GM23338 (cell line): ENCODE measurements around the gene PPP1R2B. TPM values are rescaled to one million over a fixed set of nuclear protein-coding genes. Genes with fewer than 3 reads are reported as not detected.

Experiments
- ATAC-seq: fragments of 200-7000 bp; cut with Tn5 transposase; 3 replicates; pipeline ENCODE4 v1.9.1; 2020
- DNase-seq: peaks from one replicate; pipeline ENCODE4 v3.0.0-alpha.2; 2015; ENCODE audit warnings: low spot score
- H2AFZ ChIP-seq: fragments of 200-600 bp; sonication (generic); 2 replicates; pipeline ENCODE4 v1.8.0; 2016; ENCODE audit warnings: antibody characterized with exemption, mild to moderate bottlenecking, moderate library complexity
- H3F3A ChIP-seq: fragments of 200-600 bp; sonication (generic); replicated peaks from 2 replicates; pipeline ENCODE4 v1.8.0; 2017; ENCODE audit warnings: antibody characterized with exemption, mixed run types, low read depth
- H3K27ac ChIP-seq: fragments of 200-600 bp; sonication (generic); 2 replicates; pipeline ENCODE4 v1.6.1; 2016; ENCODE audit warnings: low read depth
- H3K27me3 ChIP-seq: fragments of 200-600 bp; sonication (generic); 2 replicates; pipeline ENCODE4 v1.8.0; 2016; ENCODE audit warnings: mild to moderate bottlenecking, mixed run types, moderate library complexity; ENCODE audit not compliant: insufficient read depth
- H3K36me3 ChIP-seq: fragments of 200-600 bp; sonication (generic); 2 replicates; pipeline ENCODE4 v1.8.0; 2016; ENCODE audit warnings: mild to moderate bottlenecking; ENCODE audit not compliant: insufficient read depth
- H3K4me1 ChIP-seq: fragments of 200-600 bp; sonication (generic); 2 replicates; pipeline ENCODE4 v1.8.0; 2016; ENCODE audit warnings: mild to moderate bottlenecking, moderate library complexity; ENCODE audit not compliant: insufficient read depth
- H3K4me2 ChIP-seq: fragments of 200-600 bp; sonication (generic); 2 replicates; pipeline ENCODE4 v1.7.1; 2017; ENCODE audit warnings: mixed run types
- H3K4me3 ChIP-seq: fragments of 200-600 bp; sonication (generic); 2 replicates; pipeline ENCODE4 v1.6.1; 2016; ENCODE audit warnings: mixed run types
- H3K79me2 ChIP-seq: fragments of 200-600 bp; sonication (generic); replicated peaks from 2 replicates; pipeline ENCODE4 v1.8.0; 2017; ENCODE audit warnings: mild to moderate bottlenecking; ENCODE audit not compliant: insufficient read depth
- H3K9me2 ChIP-seq: fragments of 200-600 bp; sonication (generic); 2 replicates; pipeline ENCODE4 v1.8.0; 2017; ENCODE audit not compliant: insufficient read depth
- H4K20me1 ChIP-seq: fragments of 200-600 bp; sonication (generic); replicated peaks from 2 replicates; pipeline ENCODE4 v1.8.0; 2017; ENCODE audit warnings: mild to moderate bottlenecking; ENCODE audit not compliant: insufficient read depth
- H3K27ac Mint-ChIP-seq: 2 replicates; pipeline ENCODE4 v1.8.0; 2020; ENCODE audit warnings: inconsistent platforms, mild to moderate bottlenecking, moderate library complexity, mixed read lengths
- H3K27me3 Mint-ChIP-seq: 3 replicates; pipeline ENCODE4 v1.8.0; 2022; ENCODE audit warnings: low read depth, mild to moderate bottlenecking, moderate library complexity, mixed read lengths, inconsistent platforms; ENCODE audit not compliant: insufficient read depth, poor library complexity
- H3K36me3 Mint-ChIP-seq: 3 replicates; pipeline ENCODE4 v1.8.0; 2021; ENCODE audit warnings: low read depth, mild to moderate bottlenecking, inconsistent platforms, moderate library complexity, mixed read lengths
- H3K4me1 Mint-ChIP-seq: 3 replicates; pipeline ENCODE4 v1.8.0; 2020; ENCODE audit warnings: mild to moderate bottlenecking, inconsistent platforms, mixed read lengths
- H3K4me3 Mint-ChIP-seq: 3 replicates; pipeline ENCODE4 v1.8.0; 2021; ENCODE audit warnings: moderate library complexity, mild to moderate bottlenecking, inconsistent platforms, mixed read lengths
- H3K9me3 Mint-ChIP-seq: 3 replicates; pipeline ENCODE4 v1.8.0; 2020; ENCODE audit warnings: moderate library complexity, mild to moderate bottlenecking, inconsistent platforms, mixed read lengths
- CREB1 ChIP-seq: fragments of 250-450 bp; sonication (Bioruptor Pico); IDR thresholded peaks from 2 replicates; pipeline ENCODE4 v1.5.0; 2020; ENCODE audit warnings: low read depth, mild to moderate bottlenecking, moderate library complexity
- ETS1 ChIP-seq: IDR thresholded peaks from 2 replicates; pipeline ENCODE4 v1.6.1; 2016; ENCODE audit warnings: antibody characterized with exemption
- EZH2 ChIP-seq: fragments of 200-600 bp; sonication (generic); IDR thresholded peaks from one replicate; pipeline ENCODE4 v1.8.0; 2017; ENCODE audit warnings: antibody characterized with exemption, mild to moderate bottlenecking, low read depth; ENCODE audit not compliant: unreplicated experiment
- EZH2phosphoT487 ChIP-seq: fragments of 200-600 bp; sonication (generic); IDR thresholded peaks from one replicate; pipeline ENCODE4 v1.8.1; 2018; ENCODE audit warnings: antibody characterized with exemption; ENCODE audit not compliant: unreplicated experiment
- JUNB ChIP-seq: IDR thresholded peaks from one replicate; pipeline ENCODE4 v1.6.1; 2016; ENCODE audit warnings: antibody characterized with exemption; ENCODE audit not compliant: unreplicated experiment
- NANOG ChIP-seq: IDR thresholded peaks from 2 replicates; pipeline ENCODE4 v1.6.1; 2016; ENCODE audit warnings: antibody characterized with exemption, borderline replicate concordance
- POLR2AphosphoS5 ChIP-seq: IDR thresholded peaks from 2 replicates; pipeline ENCODE4 v1.6.1; 2016; ENCODE audit warnings: antibody characterized with exemption, low read depth
- STAT1 ChIP-seq: IDR thresholded peaks from one replicate; pipeline ENCODE4 v1.6.1; 2016; ENCODE audit warnings: antibody characterized with exemption; ENCODE audit not compliant: unreplicated experiment
- ZNF114 ChIP-seq: fragments of 250-450 bp; sonication (Bioruptor Pico); IDR thresholded peaks from 2 replicates; pipeline ENCODE4 v1.5.0; 2020; ENCODE audit warnings: mild to moderate bottlenecking, moderate library complexity
- ZNF331 ChIP-seq: fragments of 250-450 bp; sonication (Bioruptor Pico); IDR thresholded peaks from 2 replicates; pipeline ENCODE4 v1.5.0; 2020; ENCODE audit warnings: low read depth, mild to moderate bottlenecking, moderate library complexity
- ZNF462 ChIP-seq: fragments of 250-450 bp; sonication (Bioruptor Pico); IDR thresholded peaks from 2 replicates; pipeline ENCODE4 v1.5.0; 2020; ENCODE audit warnings: mild to moderate bottlenecking, moderate library complexity
- polyA plus RNA-seq: library from polyadenylated mRNA; unstranded; fragments of >200 nt; fragmentation: Nextera tagmentation; extraction: Ambion mirVana; gene quantifications from 2 replicates; pipeline ENCODE4 v1.2.1, GENCODE V29; 2016
- total RNA-seq: library from RNA; depleted of rRNA; stranded (reverse); fragments of >200 nt; shearing (Covaris generic); gene quantifications from 2 replicates; pipeline ENCODE4 v1.2.3, GENCODE V29; 2014
- TF ChIP-seq, protein P1 (sequence below): IDR thresholded peaks from one replicate; pipeline ENCODE4 v1.6.1; 2018; ENCODE audit warnings: antibody characterized with exemption; ENCODE audit not compliant: unreplicated experiment
- TF ChIP-seq, protein P2 (sequence below), 2 experiments: fragments of 200-600 bp in 1 of 2; sonication (generic) in 1 of 2; conservative IDR thresholded peaks; 2 replicates each; pipeline versions ENCODE4 v1.5.1 to v1.6.1; 2016 to 2017; ENCODE audit warnings: antibody characterized with exemption in 2 of 2, low read depth in 2 of 2, mild to moderate bottlenecking in 2 of 2, moderate library complexity in 1 of 2

The PPP1R2B gene
- total and polyA plus RNA-seq, 2 experiments from 2014 or later, result 0.11 to 0.21 TPM

DNA sequence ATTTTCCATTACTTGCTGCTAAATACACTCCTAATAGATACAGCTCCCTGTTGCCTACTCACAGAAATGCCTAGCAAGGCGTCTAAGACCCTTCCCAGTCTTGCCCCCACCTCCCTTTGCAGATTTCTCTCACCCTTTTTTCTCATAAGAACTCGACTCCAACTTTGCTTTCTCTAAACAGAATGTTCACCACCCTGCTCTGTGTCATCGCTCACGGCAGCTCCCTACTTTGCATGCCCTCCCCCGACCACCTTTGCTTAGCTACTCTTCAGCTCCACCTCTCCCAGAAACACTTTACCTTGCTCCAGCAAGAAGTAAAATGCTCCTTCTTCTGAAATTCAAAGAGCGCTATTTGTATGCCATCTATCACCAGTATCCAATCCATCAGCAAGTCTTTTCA, 15.2 kb upstream of the PPP1R2B start:
- Histone ChIP-seq H2AFZ (peak overlapping the region; percentile 93; the same call in 1 of the 2 replicates), H3K4me2 (no peak overlapping the region), H3K4me3 (no peak overlapping the region), H3K36me3 (no peaks in the 10 kb centered on the region), H3F3A (no peaks in the 10 kb centered on the region), H3K27me3 (no peaks in the 10 kb centered on the region), H3K9me2 (no peaks in the 10 kb centered on the region), H4K20me1 (no peaks in the 10 kb centered on the region), H3K4me1 (no peaks in the 10 kb centered on the region), H3K27ac (no peak overlapping the region), H3K79me2 (no peaks in the 10 kb centered on the region)
- TF ChIP-seq JUNB (no peak), ZNF114 (CRISPR knock-in tag) (no peak), ZNF331 (no peak), NANOG (no peak), STAT1 (no peak), EZH2 (no peak), EZH2phosphoT487 (no peak), POLR2AphosphoS5 (no peak), ETS1 (no peak), ZNF462 (no peak), CREB1 (CRISPR knock-in tag) (no peak)
- TF ChIP-seq, protein P1, sequence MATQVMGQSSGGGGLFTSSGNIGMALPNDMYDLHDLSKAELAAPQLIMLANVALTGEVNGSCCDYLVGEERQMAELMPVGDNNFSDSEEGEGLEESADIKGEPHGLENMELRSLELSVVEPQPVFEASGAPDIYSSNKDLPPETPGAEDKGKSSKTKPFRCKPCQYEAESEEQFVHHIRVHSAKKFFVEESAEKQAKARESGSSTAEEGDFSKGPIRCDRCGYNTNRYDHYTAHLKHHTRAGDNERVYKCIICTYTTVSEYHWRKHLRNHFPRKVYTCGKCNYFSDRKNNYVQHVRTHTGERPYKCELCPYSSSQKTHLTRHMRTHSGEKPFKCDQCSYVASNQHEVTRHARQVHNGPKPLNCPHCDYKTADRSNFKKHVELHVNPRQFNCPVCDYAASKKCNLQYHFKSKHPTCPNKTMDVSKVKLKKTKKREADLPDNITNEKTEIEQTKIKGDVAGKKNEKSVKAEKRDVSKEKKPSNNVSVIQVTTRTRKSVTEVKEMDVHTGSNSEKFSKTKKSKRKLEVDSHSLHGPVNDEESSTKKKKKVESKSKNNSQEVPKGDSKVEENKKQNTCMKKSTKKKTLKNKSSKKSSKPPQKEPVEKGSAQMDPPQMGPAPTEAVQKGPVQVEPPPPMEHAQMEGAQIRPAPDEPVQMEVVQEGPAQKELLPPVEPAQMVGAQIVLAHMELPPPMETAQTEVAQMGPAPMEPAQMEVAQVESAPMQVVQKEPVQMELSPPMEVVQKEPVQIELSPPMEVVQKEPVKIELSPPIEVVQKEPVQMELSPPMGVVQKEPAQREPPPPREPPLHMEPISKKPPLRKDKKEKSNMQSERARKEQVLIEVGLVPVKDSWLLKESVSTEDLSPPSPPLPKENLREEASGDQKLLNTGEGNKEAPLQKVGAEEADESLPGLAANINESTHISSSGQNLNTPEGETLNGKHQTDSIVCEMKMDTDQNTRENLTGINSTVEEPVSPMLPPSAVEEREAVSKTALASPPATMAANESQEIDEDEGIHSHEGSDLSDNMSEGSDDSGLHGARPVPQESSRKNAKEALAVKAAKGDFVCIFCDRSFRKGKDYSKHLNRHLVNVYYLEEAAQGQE, result no peak
- TF ChIP-seq, protein P2, sequence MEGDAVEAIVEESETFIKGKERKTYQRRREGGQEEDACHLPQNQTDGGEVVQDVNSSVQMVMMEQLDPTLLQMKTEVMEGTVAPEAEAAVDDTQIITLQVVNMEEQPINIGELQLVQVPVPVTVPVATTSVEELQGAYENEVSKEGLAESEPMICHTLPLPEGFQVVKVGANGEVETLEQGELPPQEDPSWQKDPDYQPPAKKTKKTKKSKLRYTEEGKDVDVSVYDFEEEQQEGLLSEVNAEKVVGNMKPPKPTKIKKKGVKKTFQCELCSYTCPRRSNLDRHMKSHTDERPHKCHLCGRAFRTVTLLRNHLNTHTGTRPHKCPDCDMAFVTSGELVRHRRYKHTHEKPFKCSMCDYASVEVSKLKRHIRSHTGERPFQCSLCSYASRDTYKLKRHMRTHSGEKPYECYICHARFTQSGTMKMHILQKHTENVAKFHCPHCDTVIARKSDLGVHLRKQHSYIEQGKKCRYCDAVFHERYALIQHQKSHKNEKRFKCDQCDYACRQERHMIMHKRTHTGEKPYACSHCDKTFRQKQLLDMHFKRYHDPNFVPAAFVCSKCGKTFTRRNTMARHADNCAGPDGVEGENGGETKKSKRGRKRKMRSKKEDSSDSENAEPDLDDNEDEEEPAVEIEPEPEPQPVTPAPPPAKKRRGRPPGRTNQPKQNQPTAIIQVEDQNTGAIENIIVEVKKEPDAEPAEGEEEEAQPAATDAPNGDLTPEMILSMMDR (conservative IDR thresholded peaks at IDR 0.05; ENCODE audit: low read depth in 2 of 2), result no peak
- Mint-ChIP-seq H3K36me3 (no peaks in the 10 kb centered on the region), H3K4me1 (peaks cover 10% of the 10 kb centered on the region), H3K9me3 (no peaks in the 10 kb centered on the region), H3K27ac (peak overlapping the region; percentile 17; the same call in 1 of the 2 replicates), H3K4me3 (no peak overlapping the region), H3K27me3 (peaks cover 1% of the 10 kb centered on the region)
- no peak for DNase-seq
- no peak for ATAC-seq
